ENCODE results near the gene NATD1. TPM values are rescaled to one million over a fixed set of nuclear protein-coding genes. Genes with fewer than 3 reads are reported as not detected.

Gene NATD1
- total RNA-seq, 1 donor from 2014 or later, result 21.4 TPM

GRCh38 chr17:21252289-21252795, 868 bp downstream of the NATD1 start:
- ATAC-seq (no peak), DNase-seq (ENCODE audit: missing footprints) (no peak)
- intact Hi-C loops (cut with DNase I), result loop anchor here (2.0 kb wide), 2 partner anchors 32 to 38 kb away; partner anchors contain the start of genes MAP2K3 and TMEM11

GRCh38 chr17:21251337-21252010, 1.7 kb downstream of the NATD1 start:
- no peak for DNase-seq (ENCODE audit: missing footprints)
- ATAC-seq, result no peak
- intact Hi-C loops (cut with DNase I), result loop anchor here (2.0 kb wide), 2 partner anchors 33 to 37 kb away; partner anchors contain the start of genes MAP2K3 and TMEM11

- ATAC-seq, result no peak
Measured at GRCh38 chr17:21250854-21251253, 2.4 kb downstream of the NATD1 start.

GRCh38 chr17:21249920-21250703, 3.1 kb downstream of the NATD1 start:
- intact Hi-C loops (cut with DNase I), result no loop called here
- ATAC-seq (no peak), DNase-seq (ENCODE audit: missing footprints) (no peak)

More at GRCh38 chr17:21250854-21251253, 2.4 kb downstream of the NATD1 start:
- DNase-seq (ENCODE audit: missing footprints), result no peak
- intact Hi-C loops (cut with DNase I), result no loop called here

- ATAC-seq (no peak), DNase-seq (ENCODE audit: missing footprints) (no peak)
- intact Hi-C loops (cut with DNase I), result no loop called here
Measured at GRCh38 chr17:21249086-21249795, 4.0 kb downstream of the NATD1 start.

- ATAC-seq (peak; percentile 52), DNase-seq (ENCODE audit: missing footprints) (no peak)
- intact Hi-C loops (cut with DNase I), result no loop called here
Measured at GRCh38 chr17:21248500-21248899, 4.7 kb downstream of the NATD1 start.

- DNase-seq (ENCODE audit: missing footprints) (no peak), ATAC-seq (no peak)
- intact Hi-C loops (cut with DNase I), result no loop called here
Measured at GRCh38 chr17:21247552-21248258, 5.5 kb downstream of the NATD1 start.

- ATAC-seq (no peak), DNase-seq (ENCODE audit: missing footprints) (no peak)
- intact Hi-C loops (cut with DNase I), result no loop called here
Measured at GRCh38 chr17:21246698-21247097, 6.5 kb downstream of the NATD1 start.

GRCh38 chr17:21245639-21246084, 7.5 kb downstream of the NATD1 start:
- peak; percentile 44 for ATAC-seq
- peak; percentile 67 for DNase-seq (ENCODE audit: missing footprints)
- intact Hi-C loops (cut with DNase I), result no loop called here

GRCh38 chr17:21243516-21244303, 9.5 kb downstream of the NATD1 start:
- ATAC-seq (no peak), DNase-seq (ENCODE audit: missing footprints) (peak; percentile 59)
- intact Hi-C loops (cut with DNase I), result no loop called here

- peak; percentile 66 for ATAC-seq
- peak; percentile 74 for DNase-seq (ENCODE audit: missing footprints)
- intact Hi-C loops (cut with DNase I), result no loop called here
Measured at GRCh38 chr17:21242780-21243515, 10.3 kb downstream of the NATD1 start.

- intact Hi-C loops (cut with DNase I), result no loop called here
- DNase-seq (ENCODE audit: missing footprints) (no peak), ATAC-seq (no peak)
Measured at GRCh38 chr17:21242026-21242697, 11.0 kb downstream of the NATD1 start.

- DNase-seq (ENCODE audit: missing footprints), result no peak
- intact Hi-C loops (cut with DNase I), result no loop called here
- ATAC-seq, result no peak
Measured at GRCh38 chr17:21241564-21241963, 11.6 kb downstream of the NATD1 start.

- ATAC-seq (no peak), DNase-seq (ENCODE audit: missing footprints) (no peak)
- intact Hi-C loops (cut with DNase I), result no loop called here
Measured at GRCh38 chr17:21240369-21241055, 12.7 kb downstream of the NATD1 start.

GRCh38 chr17:21239680-21240368, 13.4 kb downstream of the NATD1 start:
- ATAC-seq (no peak), DNase-seq (ENCODE audit: missing footprints) (no peak)
- intact Hi-C loops (cut with DNase I), result no loop called here

GRCh38 chr17:21235921-21236320, 17.3 kb downstream of the NATD1 start:
- intact Hi-C loops (cut with DNase I), result no loop called here
- ATAC-seq (no peak), DNase-seq (ENCODE audit: missing footprints) (no peak)

All from Right ventricle myocardium inferior (tissue), 1 donor.